ENCODE data around the gene COG7. TPM values are rescaled to one million over a fixed set of nuclear protein-coding genes. Genes with fewer than 3 reads are reported as not detected.

COG7 gene
- polyA plus RNA-seq, 1 of the 3 experiments (the other 2 are of a cell fraction) = 33.0 TPM

DNA sequence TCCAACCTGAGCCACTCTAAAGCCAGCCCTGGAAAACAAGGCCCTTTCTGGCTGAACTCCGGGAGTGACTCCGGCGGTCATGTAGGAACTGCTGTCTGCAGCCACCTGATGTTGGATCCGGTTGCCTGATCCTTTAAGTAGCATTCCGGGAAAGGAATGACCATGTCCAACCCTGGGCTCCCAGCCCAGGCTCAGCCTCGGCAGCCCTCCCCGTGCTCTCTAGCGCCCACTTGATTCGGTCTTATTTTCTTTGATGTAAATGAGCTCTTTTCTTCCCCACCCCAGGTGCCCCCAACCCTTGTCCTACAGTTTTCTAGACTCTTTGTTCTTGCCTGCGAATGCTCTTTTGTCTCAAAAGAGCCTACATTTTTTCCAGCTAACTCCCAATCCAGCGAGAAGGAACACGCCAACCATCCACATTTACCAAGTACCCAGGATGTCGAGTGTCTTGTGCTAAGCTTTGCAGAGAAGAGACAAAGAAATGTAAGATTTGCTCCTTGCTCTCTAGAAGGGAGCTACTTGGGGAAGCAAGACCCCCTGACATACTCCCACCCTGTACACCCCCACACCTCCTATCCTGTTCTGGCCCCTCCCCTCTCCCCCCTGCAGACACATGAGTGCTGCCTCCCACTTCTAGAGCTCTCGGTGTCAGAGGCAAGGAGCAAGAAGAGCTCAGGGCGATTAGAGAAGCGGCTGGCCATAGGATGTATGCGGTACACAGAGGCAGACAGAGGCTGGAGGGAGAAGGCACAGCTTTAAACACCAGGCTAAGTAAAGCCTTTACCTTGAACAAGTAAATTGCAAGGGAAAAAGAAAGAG is 53.8 kb downstream of the COG7 start:
- H4K20me1 ChIP-seq (ENCODE audit: insufficient read depth) = no peaks in the 10 kb centered on the region
- peaks cover 50 to 66% of the 10 kb centered on the region in 2 experiments for H3K36me3 ChIP-seq (replicated peaks in 1 of 2; ENCODE audit: control insufficient read depth in 1 of 2, insufficient read depth in 2 of 2, low read length in 1 of 2)
- H3F3A ChIP-seq (replicated peaks; ENCODE audit: insufficient read depth) = no peaks in the 10 kb centered on the region
- no peaks in the 10 kb centered on the region for H3K27me3 ChIP-seq (ENCODE audit: insufficient read depth)
- H2AFZ ChIP-seq (ENCODE audit: low read depth) = no peak overlapping the region
- no peak overlapping the region for H3K4me2 ChIP-seq
- H3K4me1 ChIP-seq (ENCODE audit: control insufficient read depth in 1 of 2, insufficient read depth in 2 of 2, low read depth in 1 of 2, low read length in 1 of 2) = no peaks in the 10 kb centered on the region
- H3K9me2 ChIP-seq = no peaks in the 10 kb centered on the region
- no peaks in the 10 kb centered on the region for H3K9me3 ChIP-seq
- 86% methylated on average over 17 of the region's 17 CpGs for WGBS (ENCODE audit: low lambda C conversion rate)
- ChIA-PET CTCF (interaction anchor here (0.7 to 4.8 kb wide), 4 partner anchors 14 to 217 kb away, joined by 3 to 28 read pairs (median 8); partner anchors contain the start of gene SCNN1G), POLR2A (no interaction called here)
- H3K4me3 ChIP-seq (ENCODE audit: low read depth in 2 of 2, low read length in 1 of 2) = no peak overlapping the region
- no peak for DNase-seq
- no peak overlapping the region for H3K9ac ChIP-seq
- H3K27ac ChIP-seq (ENCODE audit: low read depth in 2 of 2, low read length in 1 of 2) = no peak overlapping the region
- no peaks in the 10 kb centered on the region for H3K79me2 ChIP-seq (ENCODE audit: insufficient read depth)
- TF ChIP-seq, protein P1, sequence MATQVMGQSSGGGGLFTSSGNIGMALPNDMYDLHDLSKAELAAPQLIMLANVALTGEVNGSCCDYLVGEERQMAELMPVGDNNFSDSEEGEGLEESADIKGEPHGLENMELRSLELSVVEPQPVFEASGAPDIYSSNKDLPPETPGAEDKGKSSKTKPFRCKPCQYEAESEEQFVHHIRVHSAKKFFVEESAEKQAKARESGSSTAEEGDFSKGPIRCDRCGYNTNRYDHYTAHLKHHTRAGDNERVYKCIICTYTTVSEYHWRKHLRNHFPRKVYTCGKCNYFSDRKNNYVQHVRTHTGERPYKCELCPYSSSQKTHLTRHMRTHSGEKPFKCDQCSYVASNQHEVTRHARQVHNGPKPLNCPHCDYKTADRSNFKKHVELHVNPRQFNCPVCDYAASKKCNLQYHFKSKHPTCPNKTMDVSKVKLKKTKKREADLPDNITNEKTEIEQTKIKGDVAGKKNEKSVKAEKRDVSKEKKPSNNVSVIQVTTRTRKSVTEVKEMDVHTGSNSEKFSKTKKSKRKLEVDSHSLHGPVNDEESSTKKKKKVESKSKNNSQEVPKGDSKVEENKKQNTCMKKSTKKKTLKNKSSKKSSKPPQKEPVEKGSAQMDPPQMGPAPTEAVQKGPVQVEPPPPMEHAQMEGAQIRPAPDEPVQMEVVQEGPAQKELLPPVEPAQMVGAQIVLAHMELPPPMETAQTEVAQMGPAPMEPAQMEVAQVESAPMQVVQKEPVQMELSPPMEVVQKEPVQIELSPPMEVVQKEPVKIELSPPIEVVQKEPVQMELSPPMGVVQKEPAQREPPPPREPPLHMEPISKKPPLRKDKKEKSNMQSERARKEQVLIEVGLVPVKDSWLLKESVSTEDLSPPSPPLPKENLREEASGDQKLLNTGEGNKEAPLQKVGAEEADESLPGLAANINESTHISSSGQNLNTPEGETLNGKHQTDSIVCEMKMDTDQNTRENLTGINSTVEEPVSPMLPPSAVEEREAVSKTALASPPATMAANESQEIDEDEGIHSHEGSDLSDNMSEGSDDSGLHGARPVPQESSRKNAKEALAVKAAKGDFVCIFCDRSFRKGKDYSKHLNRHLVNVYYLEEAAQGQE (IDR thresholded peaks at IDR 0.05; ENCODE audit: low read depth, low read length) = no peak
- TF ChIP-seq FOSL2 (IDR thresholded peaks at IDR 0.05; ENCODE audit: borderline replicate concordance, low read depth) (no peak), NRF1 (IDR thresholded peaks at IDR 0.05; ENCODE audit: low read depth, low read length) (no peak), POLR2AphosphoS5 (IDR thresholded peaks at IDR 0.05; ENCODE audit: low read depth, low read length) (no peak), MXI1 (IDR thresholded peaks at IDR 0.05; ENCODE audit: low read depth, low read length) (no peak), RCOR1 (IDR thresholded peaks at IDR 0.05; ENCODE audit: low read length) (no peak), GABPA (IDR thresholded peaks at IDR 0.05; ENCODE audit: low read depth) (no peak), ELF1 (IDR thresholded peaks at IDR 0.05) (no peak), FOXJ3 (CRISPR knock-in tag; IDR thresholded peaks at IDR 0.05) (no peak), TCF12 (IDR thresholded peaks at IDR 0.05) (no peak), RAD21 (IDR thresholded peaks at IDR 0.05; ENCODE audit: low read length) (no peak), FOXM1 (IDR thresholded peaks at IDR 0.05; ENCODE audit: low read depth) (no peak)
- TF ChIP-seq, protein P2, sequence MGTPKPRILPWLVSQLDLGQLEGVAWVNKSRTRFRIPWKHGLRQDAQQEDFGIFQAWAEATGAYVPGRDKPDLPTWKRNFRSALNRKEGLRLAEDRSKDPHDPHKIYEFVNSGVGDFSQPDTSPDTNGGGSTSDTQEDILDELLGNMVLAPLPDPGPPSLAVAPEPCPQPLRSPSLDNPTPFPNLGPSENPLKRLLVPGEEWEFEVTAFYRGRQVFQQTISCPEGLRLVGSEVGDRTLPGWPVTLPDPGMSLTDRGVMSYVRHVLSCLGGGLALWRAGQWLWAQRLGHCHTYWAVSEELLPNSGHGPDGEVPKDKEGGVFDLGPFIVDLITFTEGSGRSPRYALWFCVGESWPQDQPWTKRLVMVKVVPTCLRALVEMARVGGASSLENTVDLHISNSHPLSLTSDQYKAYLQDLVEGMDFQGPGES (IDR thresholded peaks at IDR 0.05; ENCODE audit: low read depth, low read length) = no peak
- TF ChIP-seq, protein P3, sequence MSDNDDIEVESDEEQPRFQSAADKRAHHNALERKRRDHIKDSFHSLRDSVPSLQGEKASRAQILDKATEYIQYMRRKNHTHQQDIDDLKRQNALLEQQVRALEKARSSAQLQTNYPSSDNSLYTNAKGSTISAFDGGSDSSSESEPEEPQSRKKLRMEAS (IDR thresholded peaks at IDR 0.05; ENCODE audit: low read depth) = no peak
